ENCODE results near the gene RBFOX1. TPM values are rescaled to one million over a fixed set of nuclear protein-coding genes. Genes with fewer than 3 reads are reported as not detected.

The RBFOX1 gene
- total RNA-seq, 1 experiment from 2014 or later: not detected

DNA sequence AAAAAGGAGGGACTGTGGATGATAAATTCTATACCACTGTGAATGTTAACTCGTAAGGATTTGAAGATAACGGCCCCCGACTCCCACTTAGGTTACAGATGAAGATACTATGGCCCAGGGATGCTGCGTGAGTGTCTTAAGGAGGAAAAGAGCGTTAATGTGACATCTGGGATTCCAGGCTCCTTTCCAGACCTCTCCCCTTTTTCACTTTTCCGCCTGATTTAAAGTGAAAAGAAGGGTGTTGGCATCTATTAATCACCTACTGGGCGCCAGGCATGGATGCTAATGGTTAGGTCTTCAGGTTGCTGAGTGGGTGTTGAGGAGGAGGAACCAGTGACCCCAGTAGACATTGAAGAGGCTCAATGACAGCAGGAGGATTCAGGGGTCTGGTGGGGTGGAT lies 117.8 kb downstream of the RBFOX1 start:
- no peaks in the 10 kb centered on the region for H3K9me2 ChIP-seq (ENCODE audit: insufficient read depth)
- no peak overlapping the region for H3K4me2 ChIP-seq (ENCODE audit: low read length)
- no peaks in the 10 kb centered on the region for H3K79me2 ChIP-seq (ENCODE audit: insufficient read depth, low read length)
- H2AFZ ChIP-seq (ENCODE audit: low read depth, low read length, poor library complexity, severe bottlenecking): no peak overlapping the region
- no peaks in the 10 kb centered on the region for H3K27me3 ChIP-seq (ENCODE audit: insufficient read depth, low read length)
- TF ChIP-seq, protein P1, sequence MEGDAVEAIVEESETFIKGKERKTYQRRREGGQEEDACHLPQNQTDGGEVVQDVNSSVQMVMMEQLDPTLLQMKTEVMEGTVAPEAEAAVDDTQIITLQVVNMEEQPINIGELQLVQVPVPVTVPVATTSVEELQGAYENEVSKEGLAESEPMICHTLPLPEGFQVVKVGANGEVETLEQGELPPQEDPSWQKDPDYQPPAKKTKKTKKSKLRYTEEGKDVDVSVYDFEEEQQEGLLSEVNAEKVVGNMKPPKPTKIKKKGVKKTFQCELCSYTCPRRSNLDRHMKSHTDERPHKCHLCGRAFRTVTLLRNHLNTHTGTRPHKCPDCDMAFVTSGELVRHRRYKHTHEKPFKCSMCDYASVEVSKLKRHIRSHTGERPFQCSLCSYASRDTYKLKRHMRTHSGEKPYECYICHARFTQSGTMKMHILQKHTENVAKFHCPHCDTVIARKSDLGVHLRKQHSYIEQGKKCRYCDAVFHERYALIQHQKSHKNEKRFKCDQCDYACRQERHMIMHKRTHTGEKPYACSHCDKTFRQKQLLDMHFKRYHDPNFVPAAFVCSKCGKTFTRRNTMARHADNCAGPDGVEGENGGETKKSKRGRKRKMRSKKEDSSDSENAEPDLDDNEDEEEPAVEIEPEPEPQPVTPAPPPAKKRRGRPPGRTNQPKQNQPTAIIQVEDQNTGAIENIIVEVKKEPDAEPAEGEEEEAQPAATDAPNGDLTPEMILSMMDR (IDR thresholded peaks at IDR 0.05 in 2 of 3, conservative IDR thresholded peaks at IDR 0.05 in 1 of 3; ENCODE audit: borderline replicate concordance in 1 of 3, insufficient read depth in 1 of 3, low read depth in 2 of 3, low read length in 2 of 3): no peak
- TF ChIP-seq SP1 (IDR thresholded peaks at IDR 0.05; ENCODE audit: low read depth) (no peak), SIN3A (IDR thresholded peaks at IDR 0.05; ENCODE audit: low read depth) (no peak), SRF (IDR thresholded peaks at IDR 0.05; ENCODE audit: low read depth) (no peak), ELF1 (IDR thresholded peaks at IDR 0.05; ENCODE audit: borderline replicate concordance, low read depth) (no peak), POLR2A (IDR thresholded peaks at IDR 0.05; ENCODE audit: borderline replicate concordance, extremely low read depth, insufficient read depth, insufficient read length) (no peak), FOSL1 (IDR thresholded peaks at IDR 0.05; ENCODE audit: low read depth) (no peak), EZH2phosphoT487 (IDR thresholded peaks at IDR 0.05; ENCODE audit: borderline replicate concordance) (no peak), EZH2 (IDR thresholded peaks at IDR 0.05) (no peak), EGR1 (IDR thresholded peaks at IDR 0.05; ENCODE audit: low read depth) (no peak), YY1 (IDR thresholded peaks at IDR 0.05; ENCODE audit: extremely low read depth, insufficient replicate concordance, low read depth, low read length) (no peak), ZFX (IDR thresholded peaks at IDR 0.05) (no peak), TCF7L2 (IDR thresholded peaks at IDR 0.05; ENCODE audit: borderline replicate concordance, extremely low read depth, insufficient read depth, insufficient read length) (no peak), JUND (IDR thresholded peaks at IDR 0.05) (no peak), RAD21 (IDR thresholded peaks at IDR 0.05; ENCODE audit: low read depth) (no peak)
- TF ChIP-seq, protein P2, sequence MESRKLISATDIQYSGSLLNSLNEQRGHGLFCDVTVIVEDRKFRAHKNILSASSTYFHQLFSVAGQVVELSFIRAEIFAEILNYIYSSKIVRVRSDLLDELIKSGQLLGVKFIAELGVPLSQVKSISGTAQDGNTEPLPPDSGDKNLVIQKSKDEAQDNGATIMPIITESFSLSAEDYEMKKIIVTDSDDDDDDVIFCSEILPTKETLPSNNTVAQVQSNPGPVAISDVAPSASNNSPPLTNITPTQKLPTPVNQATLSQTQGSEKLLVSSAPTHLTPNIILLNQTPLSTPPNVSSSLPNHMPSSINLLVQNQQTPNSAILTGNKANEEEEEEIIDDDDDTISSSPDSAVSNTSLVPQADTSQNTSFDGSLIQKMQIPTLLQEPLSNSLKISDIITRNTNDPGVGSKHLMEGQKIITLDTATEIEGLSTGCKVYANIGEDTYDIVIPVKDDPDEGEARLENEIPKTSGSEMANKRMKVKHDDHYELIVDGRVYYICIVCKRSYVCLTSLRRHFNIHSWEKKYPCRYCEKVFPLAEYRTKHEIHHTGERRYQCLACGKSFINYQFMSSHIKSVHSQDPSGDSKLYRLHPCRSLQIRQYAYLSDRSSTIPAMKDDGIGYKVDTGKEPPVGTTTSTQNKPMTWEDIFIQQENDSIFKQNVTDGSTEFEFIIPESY (IDR thresholded peaks at IDR 0.05; ENCODE audit: extremely low read depth, insufficient replicate concordance, low read length): no peak
- TF ChIP-seq, protein P3, sequence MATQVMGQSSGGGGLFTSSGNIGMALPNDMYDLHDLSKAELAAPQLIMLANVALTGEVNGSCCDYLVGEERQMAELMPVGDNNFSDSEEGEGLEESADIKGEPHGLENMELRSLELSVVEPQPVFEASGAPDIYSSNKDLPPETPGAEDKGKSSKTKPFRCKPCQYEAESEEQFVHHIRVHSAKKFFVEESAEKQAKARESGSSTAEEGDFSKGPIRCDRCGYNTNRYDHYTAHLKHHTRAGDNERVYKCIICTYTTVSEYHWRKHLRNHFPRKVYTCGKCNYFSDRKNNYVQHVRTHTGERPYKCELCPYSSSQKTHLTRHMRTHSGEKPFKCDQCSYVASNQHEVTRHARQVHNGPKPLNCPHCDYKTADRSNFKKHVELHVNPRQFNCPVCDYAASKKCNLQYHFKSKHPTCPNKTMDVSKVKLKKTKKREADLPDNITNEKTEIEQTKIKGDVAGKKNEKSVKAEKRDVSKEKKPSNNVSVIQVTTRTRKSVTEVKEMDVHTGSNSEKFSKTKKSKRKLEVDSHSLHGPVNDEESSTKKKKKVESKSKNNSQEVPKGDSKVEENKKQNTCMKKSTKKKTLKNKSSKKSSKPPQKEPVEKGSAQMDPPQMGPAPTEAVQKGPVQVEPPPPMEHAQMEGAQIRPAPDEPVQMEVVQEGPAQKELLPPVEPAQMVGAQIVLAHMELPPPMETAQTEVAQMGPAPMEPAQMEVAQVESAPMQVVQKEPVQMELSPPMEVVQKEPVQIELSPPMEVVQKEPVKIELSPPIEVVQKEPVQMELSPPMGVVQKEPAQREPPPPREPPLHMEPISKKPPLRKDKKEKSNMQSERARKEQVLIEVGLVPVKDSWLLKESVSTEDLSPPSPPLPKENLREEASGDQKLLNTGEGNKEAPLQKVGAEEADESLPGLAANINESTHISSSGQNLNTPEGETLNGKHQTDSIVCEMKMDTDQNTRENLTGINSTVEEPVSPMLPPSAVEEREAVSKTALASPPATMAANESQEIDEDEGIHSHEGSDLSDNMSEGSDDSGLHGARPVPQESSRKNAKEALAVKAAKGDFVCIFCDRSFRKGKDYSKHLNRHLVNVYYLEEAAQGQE (IDR thresholded peaks at IDR 0.05; ENCODE audit: low read depth): no peak
- TF ChIP-seq, protein P4, sequence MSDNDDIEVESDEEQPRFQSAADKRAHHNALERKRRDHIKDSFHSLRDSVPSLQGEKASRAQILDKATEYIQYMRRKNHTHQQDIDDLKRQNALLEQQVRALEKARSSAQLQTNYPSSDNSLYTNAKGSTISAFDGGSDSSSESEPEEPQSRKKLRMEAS (IDR thresholded peaks at IDR 0.05): no peak
- TF ChIP-seq, protein P5, sequence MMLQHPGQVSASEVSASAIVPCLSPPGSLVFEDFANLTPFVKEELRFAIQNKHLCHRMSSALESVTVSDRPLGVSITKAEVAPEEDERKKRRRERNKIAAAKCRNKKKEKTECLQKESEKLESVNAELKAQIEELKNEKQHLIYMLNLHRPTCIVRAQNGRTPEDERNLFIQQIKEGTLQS (IDR thresholded peaks at IDR 0.05): no peak
- H3K4me1 ChIP-seq (ENCODE audit: control insufficient read depth in 1 of 2, insufficient read depth in 2 of 2, low read length in 2 of 2): no peaks in the 10 kb centered on the region
- ChIA-PET RAD21 (ENCODE audit: low non-redundant PET in 1 of 2, low total read pairs in 2 of 2, uncharacterized antibody in 2 of 2, unreplicated experiment in 2 of 2) (no interaction called here), CTCF (no interaction called here), POLR2A (no interaction called here)
- DNase-seq (ENCODE audit: low read depth, low spot score) (no peak), ATAC-seq (no peak)
- H4K20me1 ChIP-seq (ENCODE audit: insufficient read depth): no peaks in the 10 kb centered on the region
- H3K9ac ChIP-seq (ENCODE audit: low read length): no peak overlapping the region
- H3K4me3 ChIP-seq (replicated peaks in 1 of 2; ENCODE audit: low read depth in 1 of 2, low read length in 2 of 2): no peak overlapping the region
- intact Hi-C loops (cut with micrococcal nuclease): no loop called here
- no peak overlapping the region for H3K27ac ChIP-seq (ENCODE audit: low read depth, low read length)
- H3K9me3 ChIP-seq (ENCODE audit: control insufficient read depth in 1 of 2, insufficient read depth in 1 of 2, low read depth in 1 of 2, low read length in 2 of 2): peaks cover 3 to 12% of the 10 kb centered on the region in 2 experiments; a peak in 2 of 4 replicates
- H3K36me3 ChIP-seq (ENCODE audit: control insufficient read depth in 1 of 2, insufficient read depth in 2 of 2, low read length in 2 of 2): no peaks in the 10 kb centered on the region
- BruUV-seq (replicated peaks): no TSS peak
